Stimulated activated memory B cell treated with anti-CD40 and anti-IgM and Interleukin-4, amounts not matched to agents 10 μg/mL and 1 μg/mL and 100 μg/mL, for 72 hours (primary cell): ENCODE data around the gene CIDEB.

Source experiments
- ATAC-seq: fragments of 150-1000 bp; cut with Tn5 transposase; 2 replicates; pipeline ENCODE4 v1.10.0; 2021
- H3K27ac Mint-ChIP-seq: one replicate; pipeline ENCODE4 v1.8.0; 2022; ENCODE audit warnings: mild to moderate bottlenecking, mixed read lengths
- H3K27me3 Mint-ChIP-seq: one replicate; pipeline ENCODE4 v1.8.0; 2022; ENCODE audit warnings: mixed read lengths
- H3K36me3 Mint-ChIP-seq: one replicate; pipeline ENCODE4 v1.8.0; 2022; ENCODE audit warnings: mixed read lengths
- H3K4me1 Mint-ChIP-seq: one replicate; pipeline ENCODE4 v1.8.0; 2022; ENCODE audit warnings: mixed read lengths
- H3K4me3 Mint-ChIP-seq: one replicate; pipeline ENCODE4 v1.8.0; 2022; ENCODE audit warnings: mild to moderate bottlenecking, moderate library complexity, mixed read lengths
- H3K9me3 Mint-ChIP-seq: one replicate; pipeline ENCODE4 v1.8.0; 2022; ENCODE audit warnings: mixed read lengths

CIDEB gene

GRCh38 chr14:24261969-24262327 is 45.8 kb downstream of the CIDEB start:
- no peaks in the 10 kb centered on the region for H3K9me3 Mint-ChIP-seq
- H3K27ac Mint-ChIP-seq: no peak overlapping the region
- H3K4me1 Mint-ChIP-seq: peaks cover 5% of the 10 kb centered on the region
- no peak for ATAC-seq
- no peaks in the 10 kb centered on the region for H3K27me3 Mint-ChIP-seq
- no peak overlapping the region for H3K4me3 Mint-ChIP-seq
- H3K36me3 Mint-ChIP-seq: peaks cover 29% of the 10 kb centered on the region

DNA sequence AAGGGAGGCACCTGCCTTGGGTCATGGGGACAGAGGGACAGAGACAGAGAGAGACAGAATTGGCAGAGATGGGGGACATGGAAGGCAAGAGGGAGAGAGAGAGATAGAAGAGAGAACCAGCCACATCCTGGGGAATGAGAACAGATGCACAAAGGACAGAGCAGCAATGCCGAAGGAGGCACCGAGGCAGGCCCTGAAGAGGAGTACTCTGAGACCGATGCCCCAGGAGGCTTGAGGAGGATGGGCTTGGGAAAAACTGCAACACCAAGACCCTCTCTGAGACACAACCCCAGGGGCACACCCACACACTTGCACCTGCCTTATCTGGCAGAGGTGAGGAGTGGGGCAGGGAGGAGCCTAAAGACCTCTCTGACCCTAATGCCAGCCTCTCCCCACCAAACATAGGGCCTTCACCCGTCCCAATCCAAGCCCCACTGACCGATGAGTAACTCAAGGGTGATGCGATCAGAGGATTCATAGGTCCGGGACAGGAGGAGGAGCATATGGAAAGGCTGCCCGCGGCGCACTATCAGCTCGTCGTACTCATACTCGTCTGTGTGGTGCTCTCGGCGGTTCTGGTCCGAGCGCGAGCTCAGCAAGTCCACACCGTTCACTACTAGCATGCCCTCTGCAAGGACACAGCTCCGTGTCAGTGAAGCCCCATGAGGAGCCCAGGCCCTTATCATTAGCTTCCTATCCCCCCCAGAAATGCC is 46.4 kb downstream of the CIDEB start:
- no peaks in the 10 kb centered on the region for H3K9me3 Mint-ChIP-seq
- no peak overlapping the region for H3K4me3 Mint-ChIP-seq
- H3K27me3 Mint-ChIP-seq: no peaks in the 10 kb centered on the region
- H3K4me1 Mint-ChIP-seq: no peaks in the 10 kb centered on the region
- no peak overlapping the region for H3K27ac Mint-ChIP-seq
- ATAC-seq: no peak
- peaks cover 27% of the 10 kb centered on the region for H3K36me3 Mint-ChIP-seq

DNA sequence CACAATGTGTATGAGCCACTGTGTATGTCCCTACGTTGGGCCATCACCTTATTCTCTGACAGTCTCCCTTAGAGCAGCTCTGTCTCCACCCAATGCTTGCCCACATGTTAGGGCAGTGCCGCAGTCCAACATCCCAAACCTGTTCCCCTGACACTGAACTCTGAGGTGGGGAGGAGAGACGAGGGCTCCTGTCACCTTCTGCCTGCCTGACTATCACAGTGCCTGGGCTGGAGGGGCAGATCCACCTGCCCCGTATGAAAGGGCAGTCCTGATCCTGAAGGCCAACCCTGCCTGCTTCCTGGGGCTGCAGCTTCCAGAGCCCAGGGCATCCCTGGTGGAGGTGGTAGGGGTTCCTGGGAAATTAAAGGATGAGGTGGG is 47.0 kb downstream of the CIDEB start:
- no peak for ATAC-seq
- Mint-ChIP-seq H3K27ac (no peak overlapping the region), H3K36me3 (peaks cover 22% of the 10 kb centered on the region), H3K27me3 (no peaks in the 10 kb centered on the region), H3K4me1 (no peaks in the 10 kb centered on the region), H3K9me3 (no peaks in the 10 kb centered on the region), H3K4me3 (no peak overlapping the region)

- ATAC-seq: no peak
- H3K9me3 Mint-ChIP-seq: no peaks in the 10 kb centered on the region
- no peaks in the 10 kb centered on the region for H3K4me1 Mint-ChIP-seq
- peaks cover 22% of the 10 kb centered on the region for H3K36me3 Mint-ChIP-seq
- no peaks in the 10 kb centered on the region for H3K27me3 Mint-ChIP-seq
- H3K4me3 Mint-ChIP-seq: no peak overlapping the region
- no peak overlapping the region for H3K27ac Mint-ChIP-seq
These were observed 47.6 kb downstream of the CIDEB start for GRCh38 chr14:24260026-24260779.

DNA sequence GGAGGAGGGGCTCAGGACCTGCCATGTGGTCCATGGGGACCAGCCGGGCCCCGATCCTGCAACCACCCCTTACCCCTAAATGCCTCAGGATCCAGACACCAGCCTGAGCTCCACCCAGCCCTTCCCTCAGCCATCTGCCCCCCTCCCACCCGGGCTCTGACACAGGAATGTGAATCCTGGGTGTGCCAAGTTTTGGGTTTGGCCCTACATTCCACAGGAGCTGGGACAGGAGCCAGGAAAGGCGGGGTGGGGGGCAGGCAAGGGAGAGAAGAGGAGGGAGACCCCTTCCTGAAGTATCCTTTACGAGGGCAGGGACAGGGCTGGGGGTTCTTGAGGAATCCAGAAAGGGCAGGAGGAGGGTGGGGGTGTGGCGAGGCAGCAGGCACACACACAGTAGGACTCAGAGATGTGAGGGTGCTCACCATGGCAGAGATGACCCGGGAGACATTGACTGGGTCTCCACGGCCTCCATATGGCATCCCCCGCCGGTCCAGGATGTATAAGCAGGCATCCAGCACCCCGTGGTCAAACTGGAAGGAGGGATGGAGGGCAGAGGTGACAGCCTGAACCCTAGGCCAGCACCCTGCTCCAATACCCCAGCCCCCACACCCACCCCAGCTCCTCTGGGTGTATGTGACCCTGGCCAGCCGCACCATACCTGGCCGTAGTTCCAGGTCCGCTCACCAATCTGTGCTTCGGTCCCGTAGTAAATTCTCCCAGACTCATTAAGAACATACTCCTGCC is 48.3 kb downstream of the CIDEB start:
- Mint-ChIP-seq H3K9me3 (no peaks in the 10 kb centered on the region), H3K4me3 (no peak overlapping the region), H3K27ac (no peak overlapping the region), H3K27me3 (no peaks in the 10 kb centered on the region), H3K36me3 (peaks cover 27% of the 10 kb centered on the region), H3K4me1 (no peaks in the 10 kb centered on the region)
- ATAC-seq: no peak

- H3K9me3 Mint-ChIP-seq: no peaks in the 10 kb centered on the region
- H3K27ac Mint-ChIP-seq: no peak overlapping the region
- H3K4me1 Mint-ChIP-seq: no peaks in the 10 kb centered on the region
- no peak overlapping the region for H3K4me3 Mint-ChIP-seq
- H3K36me3 Mint-ChIP-seq: peaks cover 34% of the 10 kb centered on the region
- no peak for ATAC-seq
- no peaks in the 10 kb centered on the region for H3K27me3 Mint-ChIP-seq
These were observed 49.1 kb downstream of the CIDEB start for GRCh38 chr14:24258548-24259265.

- peaks cover 36% of the 10 kb centered on the region for H3K36me3 Mint-ChIP-seq
These were observed 49.7 kb downstream of the CIDEB start for GRCh38 chr14:24258119-24258518.

DNA sequence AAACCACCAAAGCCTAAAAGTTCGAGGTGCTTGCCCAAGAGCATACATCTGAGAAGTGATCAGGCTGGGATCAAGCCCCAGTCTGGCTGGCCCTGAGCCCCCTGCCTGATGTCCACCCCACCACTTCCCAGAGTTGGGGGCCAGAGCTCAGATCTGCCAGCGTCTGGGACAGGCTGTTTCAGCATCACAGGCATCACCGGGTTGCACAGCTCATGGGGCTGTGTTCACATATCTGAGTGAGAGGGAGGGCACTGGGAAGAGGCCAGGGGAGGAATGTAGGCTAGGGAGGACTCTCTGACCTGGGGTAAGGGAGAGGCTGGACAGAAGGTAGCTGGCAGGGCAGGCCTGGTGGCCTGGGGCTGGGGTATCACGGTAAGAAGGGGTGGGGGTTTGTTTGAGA is 50.8 kb downstream of the CIDEB start:
- Mint-ChIP-seq H3K27me3 (no peaks in the 10 kb centered on the region), H3K36me3 (peaks cover 26% of the 10 kb centered on the region), H3K4me1 (no peaks in the 10 kb centered on the region), H3K9me3 (no peaks in the 10 kb centered on the region), H3K27ac (no peak overlapping the region), H3K4me3 (no peak overlapping the region)
- ATAC-seq: no peak

More at GRCh38 chr14:24258119-24258518, 49.7 kb downstream of the CIDEB start:
- no peaks in the 10 kb centered on the region for H3K9me3 Mint-ChIP-seq
- no peaks in the 10 kb centered on the region for H3K27me3 Mint-ChIP-seq
- no peaks in the 10 kb centered on the region for H3K4me1 Mint-ChIP-seq
- no peak overlapping the region for H3K4me3 Mint-ChIP-seq
- H3K27ac Mint-ChIP-seq: no peak overlapping the region
- no peak for ATAC-seq

DNA sequence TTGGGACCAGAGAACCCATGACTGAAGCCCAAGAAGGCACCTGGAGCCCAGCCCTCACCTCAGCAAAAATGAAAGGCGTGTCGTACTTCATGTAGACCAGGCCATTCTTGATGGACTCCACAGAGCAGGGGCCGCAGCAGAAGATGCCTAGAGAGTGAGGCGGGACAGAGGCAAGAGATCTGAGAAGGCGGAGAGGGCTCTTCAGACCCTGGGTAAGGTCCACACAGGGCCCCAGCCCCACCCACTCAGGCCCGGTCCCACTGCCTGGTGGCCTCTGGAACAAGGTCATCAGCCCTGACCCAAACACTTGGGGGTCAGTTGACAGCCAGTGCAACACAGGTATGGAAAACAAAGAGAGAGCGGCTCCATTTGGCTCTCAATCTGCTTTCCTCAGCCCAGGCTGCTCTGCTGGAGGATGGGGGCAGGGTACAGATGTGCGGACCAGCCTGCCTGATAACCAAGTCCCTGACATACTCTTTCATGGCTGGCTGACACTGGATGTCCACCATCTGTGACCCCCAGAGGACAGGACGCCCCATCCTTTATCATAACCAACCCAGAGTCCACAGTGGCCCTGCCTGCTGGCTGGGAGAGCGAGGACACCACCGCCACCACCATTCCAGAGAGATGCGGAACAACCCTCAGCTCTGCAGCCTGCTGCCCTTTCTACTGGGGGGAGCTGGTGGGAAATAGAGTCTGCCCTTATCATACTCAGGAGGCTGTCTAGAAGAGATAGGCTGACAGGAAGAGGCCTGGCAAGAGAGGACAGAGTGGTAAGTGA is 51.7 kb downstream of the CIDEB start:
- H3K36me3 Mint-ChIP-seq: peaks cover 23% of the 10 kb centered on the region
- ATAC-seq: no peak
- H3K4me3 Mint-ChIP-seq: no peak overlapping the region
- H3K27me3 Mint-ChIP-seq: no peaks in the 10 kb centered on the region
- no peaks in the 10 kb centered on the region for H3K4me1 Mint-ChIP-seq
- no peaks in the 10 kb centered on the region for H3K9me3 Mint-ChIP-seq
- peak overlapping the region; percentile 27 for H3K27ac Mint-ChIP-seq

DNA sequence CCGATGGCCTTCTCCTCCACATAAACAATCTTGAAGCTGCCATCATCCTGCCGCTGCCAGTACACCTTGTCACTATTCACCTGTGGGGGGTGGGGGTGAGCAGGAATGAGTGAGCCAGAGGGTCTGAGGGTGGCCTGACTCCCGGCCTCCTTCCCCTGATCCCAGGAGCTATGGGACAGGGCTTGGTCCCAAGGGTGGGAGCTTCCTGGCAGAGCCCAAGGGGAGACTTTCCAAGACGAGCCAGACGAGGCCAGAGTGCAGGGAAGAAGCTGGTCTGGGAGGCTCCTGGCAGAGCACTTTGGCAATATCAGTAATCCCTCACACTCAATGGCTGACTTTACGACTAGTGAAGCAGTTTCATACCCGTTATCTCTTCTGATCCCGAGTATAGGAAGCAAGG is 52.3 kb downstream of the CIDEB start:
- Mint-ChIP-seq H3K27me3 (no peaks in the 10 kb centered on the region), H3K4me3 (no peak overlapping the region), H3K27ac (peak overlapping the region; percentile 27), H3K36me3 (peaks cover 21% of the 10 kb centered on the region), H3K9me3 (no peaks in the 10 kb centered on the region), H3K4me1 (no peaks in the 10 kb centered on the region)
- no peak for ATAC-seq
